HG03135 (cell line): ENCODE data around the gene OR51B6.
"Not testable (repeated sequence)": the region's sequence is repeated elsewhere in the genome, so short reads cannot be mapped to it uniquely, and the experiment has no call there.

Source experiments
- ATAC-seq: cut with Tn5 transposase; IDR thresholded peaks from one replicate; pipeline ENCODE4 v1.9.1; 2021; ENCODE audit warnings: mild to moderate bottlenecking, moderate library complexity; ENCODE audit not compliant: unreplicated experiment

OR51B6 gene, protein sequence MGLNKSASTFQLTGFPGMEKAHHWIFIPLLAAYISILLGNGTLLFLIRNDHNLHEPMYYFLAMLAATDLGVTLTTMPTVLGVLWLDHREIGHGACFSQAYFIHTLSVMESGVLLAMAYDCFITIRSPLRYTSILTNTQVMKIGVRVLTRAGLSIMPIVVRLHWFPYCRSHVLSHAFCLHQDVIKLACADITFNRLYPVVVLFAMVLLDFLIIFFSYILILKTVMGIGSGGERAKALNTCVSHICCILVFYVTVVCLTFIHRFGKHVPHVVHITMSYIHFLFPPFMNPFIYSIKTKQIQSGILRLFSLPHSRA

GRCh38 chr11:5351208-5351607 is at the start of gene OR51B6:
TSS of gene OR51B6 (plus strand) at chr11:5351508. CDS start at chr11:5351508, 0 bp downstream.
- ATAC-seq: no peak

DNA sequence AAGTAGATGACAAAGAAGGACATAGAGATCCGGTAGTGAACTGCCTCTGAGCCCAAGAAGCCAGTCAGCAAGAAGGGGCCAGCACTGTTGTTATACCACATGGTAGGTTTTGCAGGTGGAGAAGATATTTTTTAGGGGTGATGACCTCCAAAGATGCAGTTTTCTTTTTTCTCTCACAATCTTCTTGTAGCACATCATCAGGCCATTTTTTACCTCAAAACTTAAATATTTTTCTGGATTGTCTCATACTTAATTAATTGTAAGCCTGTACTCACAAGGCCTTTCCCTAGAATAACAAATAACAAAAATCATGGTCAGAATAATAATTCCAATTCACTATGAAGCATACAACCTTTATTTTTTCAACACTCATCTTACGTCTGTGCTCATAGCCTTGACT is 49.5 kb upstream of the OR51B6 start, which contains the start of gene OR51B4:
Gene OR51B4, minus strand, starts transcription at position 101 of the 400 bp plus-strand sequence. Its CDS starts 0 bp downstream, at position 101.
- no peak for ATAC-seq

GRCh38 chr11:5303626-5304025 is 47.7 kb upstream of the OR51B6 start:
- no peak for ATAC-seq

DNA sequence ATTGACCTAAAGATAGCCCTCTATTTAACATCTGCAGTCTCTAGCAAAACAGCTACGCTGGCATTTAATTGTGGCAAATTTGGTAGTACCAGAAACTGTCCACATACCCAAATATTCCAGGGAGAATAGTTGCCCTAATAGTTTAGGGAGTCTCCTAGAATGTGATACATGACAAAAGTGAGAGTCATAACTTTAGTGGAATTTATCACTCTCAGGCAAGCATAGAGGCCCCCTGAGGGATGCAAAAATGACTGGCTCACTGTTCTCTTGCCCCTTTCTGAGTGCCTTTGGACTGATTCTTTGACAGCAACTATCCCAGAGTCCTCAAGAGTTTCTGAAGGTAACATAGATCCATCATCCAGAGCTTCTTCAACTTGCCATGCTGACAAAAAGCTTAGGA is 47.3 kb upstream of the OR51B6 start:
- ATAC-seq: no peak

DNA sequence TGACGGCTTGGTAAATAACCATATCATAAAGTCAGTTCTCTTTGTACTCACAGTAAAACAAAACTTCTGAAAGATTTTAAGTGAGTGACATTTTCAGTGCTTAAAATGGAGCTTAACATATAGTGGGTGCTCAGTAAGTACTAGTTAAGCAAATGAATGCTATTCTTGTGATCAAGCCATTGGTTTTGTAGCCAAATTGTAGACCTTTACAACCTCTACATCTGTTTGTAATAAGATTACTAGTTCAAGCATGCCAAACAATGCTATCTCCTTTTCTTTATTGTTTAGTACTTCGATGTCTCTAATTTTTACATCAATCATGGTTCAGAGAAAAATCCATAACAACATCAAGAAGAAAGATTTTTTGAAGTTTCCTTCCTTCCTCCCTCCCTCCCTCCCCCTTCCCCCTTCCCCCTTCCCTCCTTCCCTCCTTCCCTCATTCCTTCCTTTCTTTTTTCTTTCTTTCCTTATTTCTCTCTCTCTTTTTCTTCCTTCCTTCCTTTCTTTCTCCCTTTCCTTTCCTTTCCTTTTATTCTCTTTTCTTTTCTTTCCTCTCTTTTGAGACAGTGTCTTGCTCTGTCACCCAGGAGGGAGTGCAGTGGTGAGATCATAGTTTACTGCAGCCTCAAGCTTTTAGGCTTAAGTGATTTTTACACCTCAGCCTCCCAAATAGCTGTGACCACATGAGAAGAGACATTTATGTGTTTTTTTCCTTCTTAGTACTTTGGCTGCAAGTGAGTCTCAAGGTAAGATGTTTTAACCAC is 43.9 kb upstream of the OR51B6 start:
- no peak for ATAC-seq

DNA sequence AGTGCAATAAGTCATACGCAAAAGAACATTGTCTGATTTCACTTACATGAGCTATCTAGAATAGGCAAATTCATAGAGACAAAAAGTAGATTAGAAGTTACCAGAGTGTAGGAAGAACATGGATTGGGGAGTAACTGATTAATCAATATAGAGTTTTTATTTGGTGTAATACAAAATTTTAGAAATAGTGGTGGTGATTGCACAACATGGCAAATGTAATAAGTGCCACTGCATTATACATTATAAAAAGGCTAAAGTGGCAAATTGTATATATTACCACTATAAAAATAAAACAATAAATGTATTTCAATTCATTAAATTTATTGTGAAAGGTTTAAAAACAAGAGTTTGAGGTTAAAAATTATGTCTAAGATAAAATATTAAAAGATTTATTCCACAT is 40.9 kb upstream of the OR51B6 start:
- no peak for ATAC-seq

DNA sequence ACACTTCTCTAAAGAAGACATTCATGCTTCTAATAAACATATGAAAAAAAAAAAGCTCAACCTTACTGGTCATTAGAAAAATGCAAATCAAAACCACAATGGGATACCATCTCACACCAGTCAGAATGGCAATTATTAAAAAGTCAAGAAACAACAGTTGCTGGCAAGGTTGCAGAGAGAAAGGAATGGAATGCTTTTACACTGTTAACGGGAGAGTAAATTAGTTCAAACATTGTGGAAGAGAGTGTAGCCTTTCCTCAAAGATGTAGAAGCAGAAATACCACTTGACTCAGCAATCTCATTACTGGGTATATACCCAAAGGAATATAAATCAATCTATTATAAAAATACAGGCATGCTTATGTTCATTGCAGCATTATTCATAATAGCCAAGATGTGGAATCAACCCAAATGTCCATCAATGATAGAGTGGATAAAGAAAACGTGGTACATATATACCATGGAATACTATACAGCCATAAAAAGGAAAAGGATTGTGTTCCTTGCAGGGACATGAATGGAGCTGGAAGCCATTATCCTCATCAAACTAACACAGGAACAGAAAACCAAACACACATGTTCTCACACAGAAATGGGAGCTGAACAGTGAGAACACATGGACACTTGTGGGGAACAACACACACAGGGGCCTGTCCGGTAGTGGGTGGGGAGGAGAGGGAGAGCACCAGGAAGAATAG is 37.8 kb upstream of the OR51B6 start:
- ATAC-seq: not testable (repeated sequence)

DNA sequence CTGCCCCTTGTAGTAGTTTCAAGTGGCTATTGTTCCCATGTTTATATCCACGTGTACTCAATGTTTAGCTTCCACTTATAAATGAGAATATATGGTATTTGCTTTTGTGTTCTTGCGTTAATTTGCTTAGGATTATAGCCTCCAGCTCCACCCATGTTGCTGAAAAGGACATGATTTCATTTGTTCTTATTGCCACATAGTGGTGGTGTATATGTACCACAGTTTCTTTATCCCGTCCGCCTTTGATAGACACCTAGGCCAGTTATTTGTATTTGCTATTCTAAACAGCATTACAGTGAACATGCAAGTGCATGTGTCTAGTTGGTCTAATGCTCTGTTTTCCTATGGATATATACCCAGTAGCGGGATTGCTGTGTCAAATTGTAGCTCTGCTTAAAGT is 34.0 kb upstream of the OR51B6 start:
- no peak for ATAC-seq

DNA sequence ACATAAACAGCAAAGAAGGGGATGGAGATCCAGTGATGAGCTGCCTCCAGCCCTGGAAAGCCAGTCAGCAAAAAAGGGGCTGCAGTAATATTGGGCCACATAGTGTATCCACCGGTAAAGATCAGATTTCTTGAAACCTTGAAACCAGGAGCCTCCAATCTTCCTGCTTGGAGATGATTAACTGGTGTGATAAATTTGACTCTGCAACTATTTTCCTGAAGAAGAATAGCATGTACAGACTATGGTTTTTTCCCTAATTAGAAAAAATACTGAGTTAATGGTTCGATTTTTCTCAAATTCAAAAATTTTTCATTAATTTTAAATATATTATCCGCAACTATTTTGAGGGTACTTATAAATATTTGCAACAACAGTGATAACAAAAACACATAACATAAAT is 27.1 kb upstream of the OR51B6 start, which contains the start of gene OR51B2:
Gene OR51B2, minus strand, starts transcription at position 101 of the 400 bp plus-strand sequence. Its CDS starts 0 bp downstream, at position 101.
- ATAC-seq: no peak

DNA sequence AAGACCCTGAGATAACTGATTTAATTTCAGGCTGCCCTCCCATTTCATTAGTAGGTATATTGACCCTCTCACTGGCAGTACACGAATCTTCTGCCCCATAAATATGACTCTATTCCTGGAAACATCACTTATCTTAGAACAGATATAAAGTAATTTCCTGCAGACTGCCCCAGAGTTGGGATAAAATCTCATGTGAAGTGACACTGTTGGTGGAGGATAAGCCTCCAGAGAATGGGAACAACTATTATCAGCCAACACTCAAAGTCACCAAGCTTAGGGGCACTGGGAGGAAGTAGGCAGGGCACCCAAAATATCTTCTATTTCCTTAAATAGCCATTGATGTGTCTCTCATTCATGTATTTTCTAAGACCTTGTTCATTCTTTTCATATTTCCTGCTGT is 16.1 kb upstream of the OR51B6 start:
- no peak for ATAC-seq

DNA sequence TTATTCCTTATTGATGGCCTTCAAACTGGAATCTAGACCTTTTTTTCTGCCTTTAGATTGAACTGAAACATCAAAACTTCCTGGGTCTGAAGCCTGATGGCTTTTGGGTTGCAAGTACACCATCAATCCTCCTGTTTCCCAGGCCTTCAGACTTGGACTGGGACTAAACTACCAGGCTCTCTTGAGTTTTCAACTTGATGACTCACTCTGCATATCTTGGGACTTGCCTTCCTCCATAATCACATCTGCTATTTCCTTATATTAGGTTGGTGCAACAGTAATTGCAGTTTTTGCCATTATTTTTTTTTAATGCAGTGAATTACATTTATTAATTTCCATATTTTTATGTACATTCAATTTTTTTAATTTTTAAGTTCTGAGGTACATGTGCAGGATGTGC is 15.0 kb upstream of the OR51B6 start:
- no peak for ATAC-seq

DNA sequence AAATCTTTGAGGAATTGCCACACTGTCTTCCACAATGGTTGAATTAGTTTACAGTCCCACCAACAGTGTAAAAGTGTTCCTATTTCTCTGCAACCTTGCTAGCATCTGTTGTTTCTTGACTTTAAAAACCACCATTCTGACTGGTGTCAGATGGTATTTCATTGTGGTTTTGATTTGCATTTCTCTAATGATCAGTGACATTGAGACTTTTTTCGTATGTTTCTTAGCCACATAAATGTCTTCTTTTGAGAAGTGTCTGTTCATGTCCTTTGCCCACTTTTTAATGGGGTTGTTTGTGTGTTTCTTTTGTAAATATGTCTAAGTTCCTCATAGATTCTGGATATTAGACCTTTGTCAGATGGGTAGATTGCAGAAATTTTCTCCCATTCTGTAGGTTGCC is 14.1 kb upstream of the OR51B6 start:
- not testable (repeated sequence) for ATAC-seq

GRCh38 chr11:5339771-5340322 is 11.5 kb upstream of the OR51B6 start:
- peak; percentile 79 for ATAC-seq

DNA sequence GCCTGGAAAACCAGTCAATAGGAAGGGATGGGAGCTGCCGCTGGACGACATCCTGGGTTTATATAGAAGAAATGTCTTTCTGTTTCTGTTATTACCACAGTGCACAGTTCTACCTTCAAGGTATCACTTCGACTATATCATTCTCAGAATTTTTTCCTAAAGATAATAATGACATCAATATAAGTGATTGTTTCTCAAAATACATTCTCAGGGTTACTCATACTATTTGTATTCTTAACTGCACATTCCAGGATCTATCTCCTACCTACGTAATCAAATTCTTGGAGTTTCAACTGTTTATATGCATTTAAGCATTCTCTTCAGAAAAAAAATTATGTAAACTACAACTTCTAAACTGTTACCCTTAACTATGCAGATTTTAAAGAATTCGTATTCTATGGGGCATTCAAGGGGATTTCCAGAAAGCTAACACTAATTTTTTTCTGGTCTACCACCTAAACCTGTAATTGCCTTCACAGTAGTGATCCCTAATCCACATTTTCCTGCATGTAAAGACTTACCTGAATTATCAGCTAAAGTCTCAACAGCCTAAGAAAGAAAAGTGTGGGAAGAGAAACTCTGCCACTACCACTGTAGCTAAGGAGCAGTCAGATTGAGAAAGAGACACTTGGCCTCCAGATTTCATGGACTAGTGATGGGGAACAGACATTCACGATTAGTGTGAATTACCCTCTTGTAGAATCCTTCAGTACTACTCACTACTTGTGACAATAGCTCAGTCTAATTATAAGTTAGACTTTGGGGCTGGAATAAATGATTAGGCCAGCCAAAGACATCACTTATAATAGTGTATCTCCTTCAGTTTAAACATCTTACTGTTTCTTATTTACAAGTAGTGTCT is 7.6 kb upstream of the OR51B6 start, which contains the start of gene OR51B5:
Gene OR51B5, minus strand, starts transcription at position 51 of the 862 bp plus-strand sequence. Its CDS starts 0 bp downstream, at position 51.
- ATAC-seq: no peak

DNA sequence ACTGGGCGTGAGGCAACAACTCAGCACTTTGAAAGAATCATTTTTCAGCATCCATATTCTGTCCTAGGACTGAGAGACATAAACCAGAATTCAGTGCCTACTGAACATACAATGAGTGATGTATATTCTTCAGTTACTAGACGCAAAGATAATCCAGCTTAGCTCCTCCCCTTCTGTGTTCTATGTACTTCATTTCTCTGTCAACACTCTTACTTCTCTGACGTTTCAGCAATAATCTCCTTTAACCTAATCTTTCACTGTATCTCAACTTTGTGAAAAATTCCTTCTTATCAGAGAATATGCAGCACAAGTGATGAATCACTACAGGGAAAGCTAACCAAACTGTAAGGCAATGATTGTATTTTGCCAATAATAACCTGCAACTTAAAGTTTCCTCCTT is 5.5 kb upstream of the OR51B6 start:
- no peak for ATAC-seq

DNA sequence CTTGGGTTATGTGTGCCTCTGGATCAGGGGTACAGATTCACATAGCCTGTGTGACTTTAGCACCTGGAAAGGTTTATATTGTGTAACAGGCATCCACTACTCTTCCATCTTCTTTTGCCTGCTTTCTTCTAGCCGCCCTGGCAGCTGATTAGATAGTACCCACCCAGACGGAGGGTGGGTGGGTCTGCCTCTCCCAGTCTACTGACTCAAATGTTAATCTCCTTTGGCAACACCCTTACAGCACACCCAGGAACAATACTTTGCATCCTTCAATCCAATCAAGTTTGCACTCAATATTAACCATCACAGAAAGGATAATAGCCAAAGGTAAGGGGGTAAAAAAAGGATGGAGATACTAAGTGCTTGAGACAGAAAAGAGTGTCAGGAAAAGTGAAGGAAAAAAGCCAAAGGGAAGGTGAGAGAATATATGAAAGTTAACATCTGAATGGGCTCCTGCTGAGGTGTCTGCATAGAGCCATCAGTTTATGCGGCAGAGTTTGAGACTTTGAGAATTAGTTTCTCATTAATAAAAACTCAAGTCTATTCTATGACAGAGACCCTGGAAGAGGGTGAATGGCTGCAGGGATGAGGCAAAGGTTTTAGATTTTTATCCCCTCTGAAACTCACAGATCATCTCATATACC is 2.6 kb upstream of the OR51B6 start:
- no peak for ATAC-seq

GRCh38 chr11:5349550-5349949 is 1.8 kb upstream of the OR51B6 start:
- ATAC-seq: no peak

GRCh38 chr11:5356031-5356430 is 4.7 kb downstream of the OR51B6 start:
- ATAC-seq: not testable (repeated sequence)

- ATAC-seq: no peak
Observed at GRCh38 chr11:5362017-5362625, 10.8 kb downstream of the OR51B6 start.
